PC-9 (cell line): ENCODE measurements around the gene GRIP1. TPM values are rescaled to one million over a fixed set of nuclear protein-coding genes. Genes with fewer than 3 reads are reported as not detected.

Experiments used
- BruUV-seq: library from RNA; stranded (reverse); fragments of 400-500 nt; replicated peaks from 2 replicates; lab custom pipeline; 2021; lab: Mats Ljungman, UMichigan
- CTCF ChIA-PET: fragments of 300-600 bp; sonication (Branson Sonifier 250); formaldehyde crosslinking; loops from one replicate; lab custom pipeline; 2022; ENCODE audit warnings: antibody characterized with exemption; lab: Charles Lee
- POLR2A ChIA-PET: fragments of 300-600 bp; sonication (Branson Sonifier 250); formaldehyde crosslinking; loops from one replicate; lab custom pipeline; 2022; ENCODE audit warnings: antibody characterized with exemption; ENCODE audit not compliant: unreplicated experiment; lab: Charles Lee
- DNase-seq, 2 experiments: peaks; one replicate each; pipeline versions ENCODE4 v3.0.0 to v3.0.0-alpha.2; 2015 to 2022; ENCODE audit warnings: mixed read lengths in 1 of 2
- H2AFZ ChIP-seq: fragments of 200-600 bp; sonication (generic); 2 replicates; pipeline ENCODE4 v1.8.1; 2017; ENCODE audit warnings: antibody characterized with exemption
- H3F3A ChIP-seq: fragments of 200-600 bp; sonication (generic); 2 replicates; pipeline ENCODE4 v1.8.1; 2017; ENCODE audit warnings: antibody characterized with exemption, mild to moderate bottlenecking, low read depth; ENCODE audit not compliant: insufficient read depth
- H3K27ac ChIP-seq: fragments of 200-600 bp; sonication (generic); 2 replicates; pipeline ENCODE4 v1.6.1; 2016; ENCODE audit warnings: mixed run types
- H3K27me3 ChIP-seq: fragments of 200-600 bp; sonication (generic); 2 replicates; pipeline ENCODE4 v1.6.1; 2016; ENCODE audit warnings: low read depth, mixed run types; ENCODE audit not compliant: insufficient read depth
- H3K36me3 ChIP-seq: fragments of 200-600 bp; sonication (generic); 2 replicates; pipeline ENCODE4 v1.6.1; 2016; ENCODE audit warnings: low read depth, mixed run types
- H3K4me1 ChIP-seq: fragments of 200-600 bp; sonication (generic); replicated peaks from 2 replicates; pipeline ENCODE4 v1.6.1; 2016; ENCODE audit warnings: mixed run types; ENCODE audit not compliant: insufficient read depth
- H3K4me2 ChIP-seq: fragments of 200-600 bp; sonication (generic); 2 replicates; pipeline ENCODE4 v1.6.1; 2017; ENCODE audit warnings: mixed run types
- H3K4me3 ChIP-seq: fragments of 200-600 bp; sonication (generic); 2 replicates; pipeline ENCODE4 v1.6.1; 2016; ENCODE audit warnings: mixed run types
- H3K79me2 ChIP-seq: fragments of 200-600 bp; sonication (generic); 2 replicates; pipeline ENCODE4 v1.6.1; 2017; ENCODE audit warnings: low read depth, mixed run types
- H3K9me2 ChIP-seq: fragments of 200-600 bp; sonication (generic); 2 replicates; pipeline ENCODE4 v1.8.1; 2017; ENCODE audit warnings: mild to moderate bottlenecking; ENCODE audit not compliant: insufficient read depth
- H3K9me3 ChIP-seq: fragments of 200-600 bp; sonication (generic); 2 replicates; pipeline ENCODE4 v1.8.1; 2016; ENCODE audit warnings: low read depth; ENCODE audit not compliant: insufficient read depth
- H4K20me1 ChIP-seq: fragments of 200-600 bp; sonication (generic); 2 replicates; pipeline ENCODE4 v1.8.1; 2017; ENCODE audit not compliant: insufficient read depth
- EZH2 ChIP-seq: fragments of 200-600 bp; sonication (generic); IDR thresholded peaks from 2 replicates; pipeline ENCODE4 v1.8.0; 2017; ENCODE audit warnings: antibody characterized with exemption, low read depth
- intact Hi-C: fragments of 100-400 bp; cut with micrococcal nuclease; formaldehyde crosslinking; loops from one replicate; pipeline ENCODE4 v1.10.0; 2022; ENCODE audit not compliant: unreplicated experiment
- total RNA-seq: library from RNA; stranded (reverse); gene quantifications from 2 replicates; pipeline ENCODE4 v1.2.3, GENCODE V29; 2021
- TF ChIP-seq, protein P1 (sequence below): fragments of 200-600 bp; sonication (generic); conservative IDR thresholded peaks from 2 replicates; pipeline ENCODE4 v1.6.1; 2017; ENCODE audit warnings: mixed run types, antibody characterized with exemption, mild to moderate bottlenecking, moderate library complexity

GRIP1 gene
- total RNA-seq, 1 experiment from 2014 or later = 16.0 TPM

DNA sequence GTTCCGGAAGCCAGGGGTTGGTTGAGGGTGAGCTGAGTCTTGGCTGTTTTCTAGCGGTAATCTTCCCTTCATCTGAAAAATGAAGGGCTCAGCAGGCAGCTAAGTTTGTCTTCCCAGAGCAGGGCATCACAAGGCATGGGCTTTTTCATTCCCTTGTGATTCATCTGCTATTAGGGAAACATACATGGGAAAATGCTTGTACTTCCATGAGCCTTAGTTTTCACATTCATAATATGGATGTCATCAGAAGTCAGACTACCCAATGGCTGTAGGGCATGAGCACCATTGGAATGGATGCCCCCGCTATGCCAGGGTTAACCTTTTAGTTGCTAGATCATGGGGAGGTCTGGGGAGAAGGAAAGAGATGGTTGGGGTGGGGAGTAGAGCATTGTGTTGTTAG, 357.9 kb downstream of the GRIP1 start:
- Histone ChIP-seq H3F3A (no peaks in the 10 kb centered on the region), H3K9me3 (no peaks in the 10 kb centered on the region), H4K20me1 (no peaks in the 10 kb centered on the region), H3K9me2 (peaks cover 6% of the 10 kb centered on the region; the same call in 1 of the 2 replicates), H2AFZ (no peak overlapping the region), H3K27ac (no peak overlapping the region), H3K4me1 (no peaks in the 10 kb centered on the region), H3K27me3 (no peaks in the 10 kb centered on the region), H3K4me3 (no peak overlapping the region), H3K36me3 (no peaks in the 10 kb centered on the region), H3K4me2 (no peak overlapping the region), H3K79me2 (no peaks in the 10 kb centered on the region)
- CTCF ChIA-PET = no interaction called here
- BruUV-seq = no TSS peak
- TF ChIP-seq, protein P1, sequence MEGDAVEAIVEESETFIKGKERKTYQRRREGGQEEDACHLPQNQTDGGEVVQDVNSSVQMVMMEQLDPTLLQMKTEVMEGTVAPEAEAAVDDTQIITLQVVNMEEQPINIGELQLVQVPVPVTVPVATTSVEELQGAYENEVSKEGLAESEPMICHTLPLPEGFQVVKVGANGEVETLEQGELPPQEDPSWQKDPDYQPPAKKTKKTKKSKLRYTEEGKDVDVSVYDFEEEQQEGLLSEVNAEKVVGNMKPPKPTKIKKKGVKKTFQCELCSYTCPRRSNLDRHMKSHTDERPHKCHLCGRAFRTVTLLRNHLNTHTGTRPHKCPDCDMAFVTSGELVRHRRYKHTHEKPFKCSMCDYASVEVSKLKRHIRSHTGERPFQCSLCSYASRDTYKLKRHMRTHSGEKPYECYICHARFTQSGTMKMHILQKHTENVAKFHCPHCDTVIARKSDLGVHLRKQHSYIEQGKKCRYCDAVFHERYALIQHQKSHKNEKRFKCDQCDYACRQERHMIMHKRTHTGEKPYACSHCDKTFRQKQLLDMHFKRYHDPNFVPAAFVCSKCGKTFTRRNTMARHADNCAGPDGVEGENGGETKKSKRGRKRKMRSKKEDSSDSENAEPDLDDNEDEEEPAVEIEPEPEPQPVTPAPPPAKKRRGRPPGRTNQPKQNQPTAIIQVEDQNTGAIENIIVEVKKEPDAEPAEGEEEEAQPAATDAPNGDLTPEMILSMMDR = no peak
- intact Hi-C loops = no loop called here
- DNase-seq = no peak
- POLR2A ChIA-PET = no interaction called here

DNA sequence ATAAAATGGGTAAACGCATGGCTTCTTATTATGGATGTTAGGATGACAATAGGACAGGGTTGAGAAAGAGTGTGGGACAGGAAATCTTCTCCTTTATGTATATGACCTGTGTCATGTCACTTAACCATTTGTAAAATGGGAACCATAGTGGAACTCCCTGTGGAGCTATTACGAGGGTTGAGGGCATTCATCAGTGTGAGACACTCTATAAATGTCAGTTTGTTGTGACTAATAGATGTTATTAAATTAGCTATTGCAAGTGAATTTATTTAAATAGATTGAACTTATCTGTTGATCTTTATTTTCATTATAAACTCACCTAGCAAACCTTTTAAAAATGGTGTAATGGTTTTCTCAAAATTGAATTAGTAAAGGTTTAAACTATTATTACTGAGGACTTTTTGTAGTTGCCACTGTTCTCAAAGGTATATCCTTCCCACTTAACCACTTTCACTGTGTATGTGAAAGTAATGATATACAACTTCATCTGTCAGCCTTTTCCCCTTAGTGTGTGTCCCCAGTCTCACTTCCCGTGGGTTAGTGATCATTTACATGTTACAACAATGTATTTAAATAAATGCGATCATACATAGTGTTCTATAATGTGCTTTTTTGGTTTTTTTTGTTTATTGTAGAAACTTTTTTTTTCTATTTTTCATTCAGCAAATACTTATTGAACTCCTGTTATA, 359.5 kb downstream of the GRIP1 start:
- no peaks in the 10 kb centered on the region for H3K4me1 ChIP-seq
- H3K4me2 ChIP-seq = no peak overlapping the region
- H3K79me2 ChIP-seq = no peaks in the 10 kb centered on the region
- ChIA-PET POLR2A (no interaction called here), CTCF (no interaction called here)
- intact Hi-C loops = no loop called here
- no TSS peak for BruUV-seq
- no peak overlapping the region for H3K4me3 ChIP-seq
- no peaks in the 10 kb centered on the region for H3K27me3 ChIP-seq
- no peak overlapping the region for H3K27ac ChIP-seq
- H4K20me1 ChIP-seq = no peaks in the 10 kb centered on the region
- peaks cover 6% of the 10 kb centered on the region; the same call in 1 of the 2 replicates for H3K9me2 ChIP-seq
- TF ChIP-seq EZH2 = no peak
- TF ChIP-seq, protein P1 = no peak
- no peak overlapping the region for H2AFZ ChIP-seq
- no peaks in the 10 kb centered on the region for H3K36me3 ChIP-seq
- no peak for DNase-seq
- no peaks in the 10 kb centered on the region for H3F3A ChIP-seq
- H3K9me3 ChIP-seq = no peaks in the 10 kb centered on the region

DNA sequence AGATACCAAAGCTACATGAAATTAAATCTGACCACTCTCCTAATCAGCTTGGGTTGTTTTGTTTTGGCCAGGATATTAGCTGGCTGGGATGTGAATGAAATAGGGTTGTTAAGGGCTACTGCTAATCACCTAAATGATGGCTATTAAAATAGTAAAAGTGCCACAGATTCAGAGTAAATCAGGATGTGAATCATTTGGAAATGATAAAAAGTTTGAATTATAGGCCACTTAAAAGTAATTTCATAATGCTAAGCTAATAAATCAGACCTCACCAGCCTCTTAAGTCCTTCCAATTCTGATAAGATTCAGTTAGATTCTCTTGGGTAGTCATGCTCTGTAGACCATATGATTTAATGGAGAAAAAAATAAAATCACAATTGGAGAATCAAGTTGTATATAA, 364.6 kb downstream of the GRIP1 start:
- no TSS peak for BruUV-seq
- CTCF ChIA-PET = no interaction called here
- POLR2A ChIA-PET = no interaction called here

More for the DNA sequence above, 364.6 kb downstream of the GRIP1 start:
- Histone ChIP-seq H3K79me2 (no peaks in the 10 kb centered on the region), H3K27me3 (no peaks in the 10 kb centered on the region), H3F3A (no peaks in the 10 kb centered on the region), H2AFZ (no peak overlapping the region), H3K27ac (no peak overlapping the region), H4K20me1 (no peaks in the 10 kb centered on the region), H3K4me3 (no peak overlapping the region), H3K4me2 (no peak overlapping the region), H3K9me2 (peaks cover 6% of the 10 kb centered on the region; the same call in 1 of the 2 replicates), H3K9me3 (no peaks in the 10 kb centered on the region), H3K4me1 (no peaks in the 10 kb centered on the region), H3K36me3 (no peaks in the 10 kb centered on the region)
- no peak for DNase-seq
- intact Hi-C loops = no loop called here
- TF ChIP-seq, protein P1 = no peak
- no peak for TF ChIP-seq EZH2
